K562 (cell line): Measurements from ENCODE around the gene TIMP3. TPM values are rescaled to one million over a fixed set of nuclear protein-coding genes. Genes with fewer than 3 reads are reported as not detected.
"Not testable (repeated sequence)": the region's sequence is repeated elsewhere in the genome, so short reads cannot be mapped to it uniquely, and the experiment has no call there.

Experiments
- BCOR ChIP-seq: fragments of 450-650 bp; IDR thresholded peaks from 2 replicates; pipeline ENCODE4 v1.6.1; 2016
- C11orf30 ChIP-seq: fragments of 450-650 bp; IDR thresholded peaks from 2 replicates; pipeline ENCODE4 v1.6.1; 2016; ENCODE audit warnings: low read depth, mild to moderate bottlenecking
- CBFA2T3 ChIP-seq: fragments of 450-650 bp; IDR thresholded peaks from 2 replicates; pipeline ENCODE4 v1.6.1; 2017
- CC2D1A ChIP-seq: fragments of 450-650 bp; IDR thresholded peaks from 2 replicates; pipeline ENCODE4 v1.6.1; 2017; ENCODE audit warnings: mild to moderate bottlenecking
- CTBP1 ChIP-seq: fragments of 450-650 bp; IDR thresholded peaks from 2 replicates; pipeline ENCODE4 v1.6.1; 2016; ENCODE audit warnings: borderline replicate concordance
- EHMT2 ChIP-seq: fragments of 450-650 bp; IDR thresholded peaks from 2 replicates; pipeline ENCODE4 v1.6.1; 2018; ENCODE audit warnings: antibody characterized with exemption
- GATA2 ChIP-seq: sonication (generic); formaldehyde crosslinking; IDR thresholded peaks from 2 replicates; pipeline ENCODE4 v1.4.0; 2020; ENCODE audit warnings: mild to moderate bottlenecking, missing genetic modification reagents
- LCOR ChIP-seq: sonication (generic); formaldehyde crosslinking; IDR thresholded peaks from 2 replicates; pipeline ENCODE4 v1.8.0; 2022; ENCODE audit warnings: mild to moderate bottlenecking, missing genetic modification reagents
- MEIS2 ChIP-seq: fragments of 450-650 bp; IDR thresholded peaks from 2 replicates; pipeline ENCODE4 v1.6.1; 2014; ENCODE audit warnings: mild to moderate bottlenecking; ENCODE audit not compliant: partially characterized antibody
- SMAD4 ChIP-seq: fragments of 250-450 bp; sonication (Bioruptor Pico); conservative IDR thresholded peaks from 2 replicates; pipeline ENCODE4 v1.8.0; 2021; ENCODE audit warnings: inconsistent platforms, mild to moderate bottlenecking, moderate library complexity
- SMARCA4 ChIP-seq: fragments of 450-650 bp; IDR thresholded peaks from 2 replicates; pipeline ENCODE4 v1.6.1; 2016
- SMARCC2 ChIP-seq: fragments of 450-650 bp; IDR thresholded peaks from 2 replicates; pipeline ENCODE4 v1.6.1; 2017; ENCODE audit warnings: antibody characterized with exemption, moderate library complexity, mild to moderate bottlenecking, low read depth
- TEAD4 ChIP-seq, 2 experiments: sonication (generic) in 1 of 2; formaldehyde crosslinking in 1 of 2; IDR thresholded peaks; 2 replicates each; pipeline versions ENCODE4 v1.6.1 to v1.8.0; 2012 to 2022; ENCODE audit warnings: borderline replicate concordance in 1 of 2, inconsistent platforms in 1 of 2, low read length in 1 of 2, mild to moderate bottlenecking in 1 of 2, missing genetic modification reagents in 1 of 2
- TOE1 ChIP-seq, 2 experiments: fragments of 450-650 bp in 1 of 2; sonication (generic) in 1 of 2; formaldehyde crosslinking in 1 of 2; IDR thresholded peaks; 2 replicates each; pipeline versions ENCODE4 v1.7.1 to v1.8.0; 2016 to 2022; ENCODE audit warnings: borderline replicate concordance in 2 of 2, mild to moderate bottlenecking in 2 of 2, antibody characterized with exemption in 1 of 2, inconsistent platforms in 1 of 2, low read depth in 1 of 2, missing genetic modification reagents in 1 of 2, moderate library complexity in 1 of 2
- YY1 ChIP-seq, 3 experiments: IDR thresholded peaks; 2 replicates each; pipeline ENCODE4 v1.6.1; 2011; ENCODE audit warnings: low read length in 2 of 3, mild to moderate bottlenecking in 2 of 3, moderate library complexity in 2 of 3, borderline replicate concordance in 1 of 3, control low read depth in 1 of 3, low read depth in 1 of 3; ENCODE audit not compliant: insufficient read depth in 3 of 3, insufficient replicate concordance in 2 of 3, control insufficient read depth in 1 of 3, insufficient read length in 1 of 3; ENCODE audit errors: extremely low read depth in 1 of 3
- polyA plus RNA-seq, 8 experiments: library from polyadenylated mRNA; depleted of rRNA in 4 of 8; stranded (reverse) in 5 of 8; unstranded in 3 of 8; fragments of >200 nt; fragmentation: Nextera tagmentation in 2 of 8; fragmentation: Illumina TruSeq in 1 of 8; extraction: Ambion mirVana in 2 of 8; extraction: Trizol in 1 of 8; gene quantifications; 2 replicates each; pipeline versions ENCODE4 v1.2.1 to v1.2.3, GENCODE V29; 2011 to 2014; ENCODE audit warnings: inconsistent platforms in 1 of 8, missing spikeins in 1 of 8
- total RNA-seq, 7 experiments: library from RNA; depleted of rRNA in 6 of 7; stranded (reverse); fragments of >200 nt in 6 of 7; fragmentation: Illumina TruSeq in 2 of 7; extraction: Trizol in 2 of 7; gene quantifications; 2 replicates each; pipeline versions ENCODE4 v1.2.1 to v1.2.3, GENCODE V29; 2011 to 2021; ENCODE audit warnings: low replicate concordance in 1 of 7
- TF ChIP-seq, protein P1 (sequence below): fragments of 450-650 bp; IDR thresholded peaks from 2 replicates; pipeline ENCODE4 v1.6.1; 2016; ENCODE audit warnings: mild to moderate bottlenecking
- TF ChIP-seq, protein P2 (sequence below), 2 experiments: IDR thresholded peaks in 1 of 2; conservative IDR thresholded peaks in 1 of 2; 2 replicates each; pipeline ENCODE4 v1.6.1; 2016; ENCODE audit warnings: low read depth in 2 of 2, mild to moderate bottlenecking in 1 of 2, missing compliant biosample characterization in 1 of 2, missing genetic modification characterization in 1 of 2, moderate library complexity in 1 of 2
- TF ChIP-seq, protein P3 (sequence below): sonication (generic); formaldehyde crosslinking; IDR thresholded peaks from 2 replicates; pipeline ENCODE4 v1.8.0; 2022; ENCODE audit warnings: missing genetic modification reagents, mild to moderate bottlenecking, moderate library complexity, borderline replicate concordance
- TF ChIP-seq, protein P4 (sequence below), 2 experiments: fragments of 450-650 bp in 1 of 2; sonication (generic) in 1 of 2; formaldehyde crosslinking in 1 of 2; IDR thresholded peaks in 1 of 2; conservative IDR thresholded peaks in 1 of 2; 2 replicates each; pipeline versions ENCODE4 v1.6.1 to v1.8.1; 2016 to 2023; ENCODE audit warnings: mild to moderate bottlenecking in 2 of 2, moderate library complexity in 2 of 2, inconsistent platforms in 1 of 2, missing genetic modification reagents in 1 of 2

TIMP3 gene
- total and polyA plus RNA-seq, 9 of the 15 experiments (the other 6 are each of a cell fraction or from before 2014, with no cell fraction given), result 0.07 to 0.73 (median 0.18) TPM

DNA sequence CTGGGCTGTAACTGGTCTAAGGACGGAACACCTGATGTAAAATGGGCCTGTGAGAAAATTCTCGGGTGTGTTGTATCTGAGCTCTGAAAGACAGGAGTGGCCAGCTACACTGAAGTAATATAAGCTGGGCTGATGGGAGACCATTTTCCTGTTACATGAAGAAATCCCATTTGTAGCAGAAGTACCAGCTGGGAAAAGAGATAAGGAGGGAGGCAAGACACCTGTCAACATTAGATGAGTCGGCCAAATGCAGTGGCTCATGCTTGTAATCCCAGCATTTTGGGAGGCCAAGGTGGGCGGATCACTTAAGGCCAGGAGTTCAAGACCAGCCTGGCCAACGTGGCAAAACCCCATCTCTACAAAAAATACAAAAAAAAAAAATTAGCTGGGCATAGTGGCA, 72.1 kb downstream of the TIMP3 start (continued):
- TF ChIP-seq, protein P1, sequence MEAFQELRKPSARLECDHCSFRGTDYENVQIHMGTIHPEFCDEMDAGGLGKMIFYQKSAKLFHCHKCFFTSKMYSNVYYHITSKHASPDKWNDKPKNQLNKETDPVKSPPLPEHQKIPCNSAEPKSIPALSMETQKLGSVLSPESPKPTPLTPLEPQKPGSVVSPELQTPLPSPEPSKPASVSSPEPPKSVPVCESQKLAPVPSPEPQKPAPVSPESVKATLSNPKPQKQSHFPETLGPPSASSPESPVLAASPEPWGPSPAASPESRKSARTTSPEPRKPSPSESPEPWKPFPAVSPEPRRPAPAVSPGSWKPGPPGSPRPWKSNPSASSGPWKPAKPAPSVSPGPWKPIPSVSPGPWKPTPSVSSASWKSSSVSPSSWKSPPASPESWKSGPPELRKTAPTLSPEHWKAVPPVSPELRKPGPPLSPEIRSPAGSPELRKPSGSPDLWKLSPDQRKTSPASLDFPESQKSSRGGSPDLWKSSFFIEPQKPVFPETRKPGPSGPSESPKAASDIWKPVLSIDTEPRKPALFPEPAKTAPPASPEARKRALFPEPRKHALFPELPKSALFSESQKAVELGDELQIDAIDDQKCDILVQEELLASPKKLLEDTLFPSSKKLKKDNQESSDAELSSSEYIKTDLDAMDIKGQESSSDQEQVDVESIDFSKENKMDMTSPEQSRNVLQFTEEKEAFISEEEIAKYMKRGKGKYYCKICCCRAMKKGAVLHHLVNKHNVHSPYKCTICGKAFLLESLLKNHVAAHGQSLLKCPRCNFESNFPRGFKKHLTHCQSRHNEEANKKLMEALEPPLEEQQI, result peak; percentile 57
- TF ChIP-seq CTBP1 (peak; percentile 85), BCOR (peak; percentile 40; the same call in 1 of the 2 replicates), CC2D1A (peak; percentile 42; the same call in 1 of the 2 replicates), TEAD4 (IDR thresholded peaks at IDR 0.05; ENCODE audit: low read length) (peak; percentile 74), SMARCA4 (peak; percentile 87), SMARCC2 (0 out of 2 replicates have a peak, but pooled peaks have one; percentile 26), EHMT2 (peak; percentile 59), CBFA2T3 (peak; percentile 93), TOE1 (IDR thresholded peaks at IDR 0.05; ENCODE audit: borderline replicate concordance) (0 out of 2 replicates have a peak, but pooled peaks have one; percentile 18), GATA2 (CRISPR knock-in tag) (peak; percentile 73), LCOR (CRISPR knock-in tag) (0 out of 2 replicates have a peak, but pooled peaks have one; percentile 47), C11orf30 (peak; percentile 60), MEIS2 (peak; percentile 83), YY1 (IDR thresholded peaks at IDR 0.05; ENCODE audit: borderline replicate concordance in 1 of 3, control insufficient read depth in 1 of 3, extremely low read depth in 1 of 3, insufficient read depth in 3 of 3, insufficient read length in 1 of 3, insufficient replicate concordance in 2 of 3, low read depth in 1 of 3, low read length in 2 of 3) (peak in 1 of 3 experiments; percentile 13), SMAD4 (CRISPR knock-in tag) (0 out of 2 replicates have a peak, but pooled peaks have one; percentile 33)
- TF ChIP-seq, protein P2, sequence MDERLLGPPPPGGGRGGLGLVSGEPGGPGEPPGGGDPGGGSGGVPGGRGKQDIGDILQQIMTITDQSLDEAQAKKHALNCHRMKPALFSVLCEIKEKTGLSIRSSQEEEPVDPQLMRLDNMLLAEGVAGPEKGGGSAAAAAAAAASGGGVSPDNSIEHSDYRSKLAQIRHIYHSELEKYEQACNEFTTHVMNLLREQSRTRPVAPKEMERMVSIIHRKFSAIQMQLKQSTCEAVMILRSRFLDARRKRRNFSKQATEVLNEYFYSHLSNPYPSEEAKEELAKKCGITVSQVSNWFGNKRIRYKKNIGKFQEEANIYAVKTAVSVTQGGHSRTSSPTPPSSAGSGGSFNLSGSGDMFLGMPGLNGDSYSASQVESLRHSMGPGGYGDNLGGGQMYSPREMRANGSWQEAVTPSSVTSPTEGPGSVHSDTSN (CRISPR knock-in tag; IDR thresholded peaks at IDR 0.05; ENCODE audit: low read depth), result not testable (repeated sequence)
- TF ChIP-seq, protein P2 (tag; conservative IDR thresholded peaks at IDR 0.05; ENCODE audit: low read depth), result peak; percentile 62
- TF ChIP-seq TEAD4 (CRISPR knock-in tag; IDR thresholded peaks at IDR 0.05; ENCODE audit: borderline replicate concordance); TOE1 (CRISPR knock-in tag; IDR thresholded peaks at IDR 0.05; ENCODE audit: borderline replicate concordance, low read depth): not testable (repeated sequence)
- TF ChIP-seq, protein P3, sequence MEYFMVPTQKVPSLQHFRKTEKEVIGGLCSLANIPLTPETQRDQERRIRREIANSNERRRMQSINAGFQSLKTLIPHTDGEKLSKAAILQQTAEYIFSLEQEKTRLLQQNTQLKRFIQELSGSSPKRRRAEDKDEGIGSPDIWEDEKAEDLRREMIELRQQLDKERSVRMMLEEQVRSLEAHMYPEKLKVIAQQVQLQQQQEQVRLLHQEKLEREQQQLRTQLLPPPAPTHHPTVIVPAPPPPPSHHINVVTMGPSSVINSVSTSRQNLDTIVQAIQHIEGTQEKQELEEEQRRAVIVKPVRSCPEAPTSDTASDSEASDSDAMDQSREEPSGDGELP (CRISPR knock-in tag), result peak; percentile 61
- TF ChIP-seq, protein P4, sequence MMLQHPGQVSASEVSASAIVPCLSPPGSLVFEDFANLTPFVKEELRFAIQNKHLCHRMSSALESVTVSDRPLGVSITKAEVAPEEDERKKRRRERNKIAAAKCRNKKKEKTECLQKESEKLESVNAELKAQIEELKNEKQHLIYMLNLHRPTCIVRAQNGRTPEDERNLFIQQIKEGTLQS (IDR thresholded peaks at IDR 0.05), result 0 out of 2 replicates have a peak, but pooled peaks have one; percentile 14
- TF ChIP-seq, protein P4 (CRISPR knock-in tag; conservative IDR thresholded peaks at IDR 0.05), result not testable (repeated sequence)
